GM12878 (cell line): ENCODE measurements around the gene SCP2. TPM values are rescaled to one million over a fixed set of nuclear protein-coding genes. Genes with fewer than 3 reads are reported as not detected.

Source experiments
- ATAC-seq: fragments of 200-7000 bp; cut with Tn5 transposase; 3 replicates; pipeline ENCODE4 v1.9.1; 2020; ENCODE audit warnings: mild to moderate bottlenecking, moderate library complexity
- BruUV-seq: library from RNA; stranded (reverse); fragments of 400-500 nt; replicated peaks from 2 replicates; lab custom pipeline; 2021; lab: Mats Ljungman, UMichigan
- CTCF ChIA-PET: fragments of 300-600 bp; sonication (Branson Sonifier 250); formaldehyde crosslinking; extraction: SDS; loops from one replicate; lab custom pipeline; 2021; ENCODE audit warnings: inconsistent platforms; lab: Yijun Ruan, JAX
- POLR2A ChIA-PET: fragments of 350-600 bp; formaldehyde crosslinking; extraction: SDS; loops from one replicate; lab custom pipeline; 2021; ENCODE audit warnings: inconsistent platforms; lab: Charles Lee
- RAD21 ChIA-PET: fragments of 300-600 bp; sonication (Branson Sonifier 250); formaldehyde crosslinking; loops from one replicate; lab custom pipeline; 2023; ENCODE audit warnings: antibody characterized with exemption; ENCODE audit not compliant: unreplicated experiment; lab: Charles Lee
- SMC1A ChIA-PET: fragments of 300-600 bp; sonication (Branson Sonifier 250); formaldehyde crosslinking; loops from one replicate; lab custom pipeline; 2023; ENCODE audit not compliant: unreplicated experiment, uncharacterized antibody; lab: Charles Lee
- DNase-seq: peaks from one replicate; pipeline ENCODE4 v3.0.0-alpha.2; 2011; ENCODE audit warnings: low read depth, low spot score
- FAIRE-seq: peaks from 3 replicates; lab custom pipeline; 2011; peaks lifted over from hg19 to GRCh38; lab: Jason Lieb, UNC
- H2AFZ ChIP-seq: 2 replicates; pipeline ENCODE4 v1.6.0; 2011; ENCODE audit warnings: low read depth, low read length, control low read depth; ENCODE audit not compliant: control insufficient read depth
- H3K27ac ChIP-seq: 2 replicates; pipeline ENCODE4 v1.5.1; 2011; ENCODE audit warnings: control low read depth; ENCODE audit not compliant: control insufficient read depth, insufficient read depth
- H3K27me3 ChIP-seq, 2 experiments: replicated peaks in 1 of 2; 2 replicates each; pipeline versions ENCODE4 v1.6.0 to v1.6.1; 2011; ENCODE audit warnings: low read length in 1 of 2; ENCODE audit not compliant: control insufficient read depth in 2 of 2, insufficient read depth in 2 of 2
- H3K36me3 ChIP-seq, 2 experiments: 2 replicates each; pipeline ENCODE4 v1.5.1; 2011; ENCODE audit warnings: low read length in 1 of 2; ENCODE audit not compliant: control insufficient read depth in 2 of 2, insufficient read depth in 2 of 2
- H3K4me1 ChIP-seq: 2 replicates; pipeline ENCODE4 v1.6.1; 2011; ENCODE audit warnings: mild to moderate bottlenecking, low read length, moderate library complexity, mixed read lengths; ENCODE audit not compliant: control insufficient read depth, insufficient read depth
- H3K4me2 ChIP-seq: 2 replicates; pipeline ENCODE4 v1.6.0; 2011; ENCODE audit warnings: control low read depth; ENCODE audit not compliant: control insufficient read depth, insufficient read depth
- H3K4me3 ChIP-seq: fragments of 200-600 bp; sonication (generic); 2 replicates; pipeline ENCODE4 v1.5.1; 2016
- H3K79me2 ChIP-seq: 2 replicates; pipeline ENCODE4 v1.6.0; 2011; ENCODE audit warnings: low read length; ENCODE audit not compliant: control insufficient read depth, insufficient read depth
- H3K9ac ChIP-seq: 2 replicates; pipeline ENCODE4 v1.8.0; 2011; ENCODE audit warnings: low read length, control low read depth, mixed read lengths; ENCODE audit not compliant: control insufficient read depth, insufficient read depth
- H3K9me3 ChIP-seq: replicated peaks from 3 replicates; pipeline ENCODE4 v1.5.1; 2011; ENCODE audit warnings: mild to moderate bottlenecking, low read length; ENCODE audit not compliant: control insufficient read depth, insufficient read depth
- H4K20me1 ChIP-seq: 2 replicates; pipeline ENCODE4 v1.6.0; 2011; ENCODE audit not compliant: control insufficient read depth, insufficient read depth
- CHD1 ChIP-seq: IDR thresholded peaks from 2 replicates; pipeline ENCODE4 v1.6.1; 2012; ENCODE audit warnings: low read depth, low read length, improper control_type of control experiment
- CHD2 ChIP-seq: IDR thresholded peaks from 2 replicates; pipeline ENCODE4 v1.6.1; 2011; ENCODE audit warnings: low read depth, low read length, improper control_type of control experiment, borderline replicate concordance
- HDAC6 ChIP-seq: fragments of 200-600 bp; sonication (generic); IDR thresholded peaks from one replicate; pipeline ENCODE4 v1.8.0; 2017; ENCODE audit warnings: antibody characterized with exemption; ENCODE audit not compliant: unreplicated experiment
- NRF1 ChIP-seq: conservative IDR thresholded peaks from 2 replicates; pipeline ENCODE4 v1.6.1; 2011; ENCODE audit warnings: mild to moderate bottlenecking, low read depth, low read length, improper control_type of control experiment
- RBBP5 ChIP-seq: fragments of 200-600 bp; sonication (generic); conservative IDR thresholded peaks from 2 replicates; pipeline ENCODE4 v1.6.1; 2016
- RFX5 ChIP-seq: IDR thresholded peaks from 2 replicates; pipeline ENCODE4 v1.6.1; 2011; ENCODE audit warnings: low read depth, low read length, improper control_type of control experiment
- TCF12 ChIP-seq: IDR thresholded peaks from 2 replicates; pipeline ENCODE4 v1.6.1; 2011; ENCODE audit warnings: low read depth, mild to moderate bottlenecking, low read length
- WGBS: methylation state at CpG from one replicate; pipeline ENCODE4 v1.1.6; 2016; ENCODE audit warnings: low lambda C conversion rate; ENCODE audit not compliant: insufficient replicate concordance, insufficient coverage; ENCODE audit errors: missing lambda C conversion rate; 5-methylcytosine and 5-hydroxymethylcytosine counted together
- in situ Hi-C: fragments of 300-500 bp; cut with MboI; formaldehyde crosslinking; loops from 9 replicates; pipeline ENCODE4 v1.14.3; 2018; ENCODE audit warnings: mixed read lengths
- intact Hi-C: fragments of 100-400 bp; cut with micrococcal nuclease; formaldehyde crosslinking; loops from one replicate; pipeline ENCODE4 v1.14.2; 2022; ENCODE audit not compliant: unreplicated experiment
- polyA plus RNA-seq, 11 experiments: library from polyadenylated mRNA; depleted of rRNA in 4 of 11; unstranded in 6 of 11; stranded (reverse) in 5 of 11; fragments of >200 nt; fragmentation: Nextera tagmentation in 4 of 11; fragmentation: Illumina TruSeq in 1 of 11; extraction: Ambion mirVana in 4 of 11; extraction: Trizol in 1 of 11; gene quantifications; 1 replicate in 1 of 11; 2 replicates in 10 of 11; pipeline versions ENCODE4 v1.2.1 to v1.2.3, GENCODE V29; 2011 to 2016; ENCODE audit warnings: inconsistent platforms in 2 of 11, missing spikeins in 2 of 11, low read depth in 1 of 11
- total RNA-seq, 4 experiments: library from RNA; depleted of rRNA in 3 of 4; stranded (reverse); fragments of >200 nt in 3 of 4; fragmentation: Illumina TruSeq in 1 of 4; extraction: Trizol in 1 of 4; gene quantifications; 2 replicates each; pipeline versions ENCODE4 v1.2.1 to v1.2.3, GENCODE V29; 2013 to 2021
- TF ChIP-seq, protein P1 (sequence below): fragments of 450-650 bp; formaldehyde crosslinking; IDR thresholded peaks from 2 replicates; pipeline ENCODE4 v1.4.0; 2020; ENCODE audit warnings: mild to moderate bottlenecking, moderate library complexity
- TF ChIP-seq, protein P2 (sequence below): fragments of 450-650 bp; conservative IDR thresholded peaks from 2 replicates; pipeline ENCODE4 v1.6.1; 2017; ENCODE audit warnings: mild to moderate bottlenecking, moderate library complexity
- TF ChIP-seq, protein P3 (sequence below): fragments of 150-350 bp; IDR thresholded peaks from 2 replicates; pipeline ENCODE4 v1.6.1; 2016; ENCODE audit warnings: low read depth, low read length
- TF ChIP-seq, protein P4 (sequence below): fragments of 150-350 bp; IDR thresholded peaks from 2 replicates; pipeline ENCODE4 v1.6.1; 2014; ENCODE audit warnings: mild to moderate bottlenecking, low read depth, low read length

SCP2 gene
- total and polyA plus RNA-seq, 10 of the 15 experiments (the other 5 are each of a cell fraction or from before 2014, with no cell fraction given) = 74.3 to 327 (median 127) TPM

DNA sequence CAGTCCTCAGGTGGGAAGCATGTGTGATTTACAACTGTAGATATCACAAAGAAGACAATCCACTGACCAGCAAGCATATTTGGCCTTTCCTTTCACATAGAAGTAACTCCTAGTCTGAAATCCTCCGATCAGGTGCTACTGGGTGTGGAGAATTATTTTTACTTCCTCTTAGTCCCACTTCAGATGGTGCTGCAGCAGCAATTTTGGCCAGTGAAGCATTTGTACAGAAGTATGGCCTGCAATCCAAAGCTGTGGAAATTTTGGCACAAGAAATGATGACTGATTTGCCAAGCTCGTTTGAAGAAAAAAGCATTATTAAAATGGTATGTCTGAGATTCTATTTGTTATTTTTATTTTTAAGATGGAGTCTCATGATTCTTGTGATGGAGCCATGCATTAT is 51.0 kb downstream of the SCP2 start:
- Histone ChIP-seq H4K20me1 (no peaks in the 10 kb centered on the region), H3K9me3 (no peaks in the 10 kb centered on the region), H3K36me3 (no peaks in the 10 kb centered on the region), H3K4me3 (no peak overlapping the region), H3K4me1 (no peaks in the 10 kb centered on the region), H3K79me2 (no peaks in the 10 kb centered on the region), H3K9ac (no peak overlapping the region), H3K27me3 (no peaks in the 10 kb centered on the region), H2AFZ (no peak overlapping the region), H3K27ac (no peak overlapping the region), H3K4me2 (no peak overlapping the region)
- 75% methylated on average over 2 of the region's 2 CpGs for WGBS
- ChIA-PET CTCF (interaction anchor here (1.0 kb wide), 1 partner anchor 22 kb away, joined by 3 read pairs; no protein-coding TSS in a partner anchor), POLR2A (no interaction called here), RAD21 (no interaction called here), SMC1A (no interaction called here)
- TF ChIP-seq, protein P1, sequence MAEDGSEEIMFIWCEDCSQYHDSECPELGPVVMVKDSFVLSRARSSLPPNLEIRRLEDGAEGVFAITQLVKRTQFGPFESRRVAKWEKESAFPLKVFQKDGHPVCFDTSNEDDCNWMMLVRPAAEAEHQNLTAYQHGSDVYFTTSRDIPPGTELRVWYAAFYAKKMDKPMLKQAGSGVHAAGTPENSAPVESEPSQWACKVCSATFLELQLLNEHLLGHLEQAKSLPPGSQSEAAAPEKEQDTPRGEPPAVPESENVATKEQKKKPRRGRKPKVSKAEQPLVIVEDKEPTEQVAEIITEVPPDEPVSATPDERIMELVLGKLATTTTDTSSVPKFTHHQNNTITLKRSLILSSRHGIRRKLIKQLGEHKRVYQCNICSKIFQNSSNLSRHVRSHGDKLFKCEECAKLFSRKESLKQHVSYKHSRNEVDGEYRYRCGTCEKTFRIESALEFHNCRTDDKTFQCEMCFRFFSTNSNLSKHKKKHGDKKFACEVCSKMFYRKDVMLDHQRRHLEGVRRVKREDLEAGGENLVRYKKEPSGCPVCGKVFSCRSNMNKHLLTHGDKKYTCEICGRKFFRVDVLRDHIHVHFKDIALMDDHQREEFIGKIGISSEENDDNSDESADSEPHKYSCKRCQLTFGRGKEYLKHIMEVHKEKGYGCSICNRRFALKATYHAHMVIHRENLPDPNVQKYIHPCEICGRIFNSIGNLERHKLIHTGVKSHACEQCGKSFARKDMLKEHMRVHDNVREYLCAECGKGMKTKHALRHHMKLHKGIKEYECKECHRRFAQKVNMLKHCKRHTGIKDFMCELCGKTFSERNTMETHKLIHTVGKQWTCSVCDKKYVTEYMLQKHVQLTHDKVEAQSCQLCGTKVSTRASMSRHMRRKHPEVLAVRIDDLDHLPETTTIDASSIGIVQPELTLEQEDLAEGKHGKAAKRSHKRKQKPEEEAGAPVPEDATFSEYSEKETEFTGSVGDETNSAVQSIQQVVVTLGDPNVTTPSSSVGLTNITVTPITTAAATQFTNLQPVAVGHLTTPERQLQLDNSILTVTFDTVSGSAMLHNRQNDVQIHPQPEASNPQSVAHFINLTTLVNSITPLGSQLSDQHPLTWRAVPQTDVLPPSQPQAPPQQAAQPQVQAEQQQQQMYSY = no peak
- TF ChIP-seq RBBP5 (no peak), CHD1 (no peak), HDAC6 (no peak), CHD2 (no peak), TCF12 (no peak), RFX5 (no peak), NRF1 (no peak)
- TF ChIP-seq, protein P2, sequence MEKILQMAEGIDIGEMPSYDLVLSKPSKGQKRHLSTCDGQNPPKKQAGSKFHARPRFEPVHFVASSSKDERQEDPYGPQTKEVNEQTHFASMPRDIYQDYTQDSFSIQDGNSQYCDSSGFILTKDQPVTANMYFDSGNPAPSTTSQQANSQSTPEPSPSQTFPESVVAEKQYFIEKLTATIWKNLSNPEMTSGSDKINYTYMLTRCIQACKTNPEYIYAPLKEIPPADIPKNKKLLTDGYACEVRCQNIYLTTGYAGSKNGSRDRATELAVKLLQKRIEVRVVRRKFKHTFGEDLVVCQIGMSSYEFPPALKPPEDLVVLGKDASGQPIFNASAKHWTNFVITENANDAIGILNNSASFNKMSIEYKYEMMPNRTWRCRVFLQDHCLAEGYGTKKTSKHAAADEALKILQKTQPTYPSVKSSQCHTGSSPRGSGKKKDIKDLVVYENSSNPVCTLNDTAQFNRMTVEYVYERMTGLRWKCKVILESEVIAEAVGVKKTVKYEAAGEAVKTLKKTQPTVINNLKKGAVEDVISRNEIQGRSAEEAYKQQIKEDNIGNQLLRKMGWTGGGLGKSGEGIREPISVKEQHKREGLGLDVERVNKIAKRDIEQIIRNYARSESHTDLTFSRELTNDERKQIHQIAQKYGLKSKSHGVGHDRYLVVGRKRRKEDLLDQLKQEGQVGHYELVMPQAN = no peak
- TF ChIP-seq, protein P3, sequence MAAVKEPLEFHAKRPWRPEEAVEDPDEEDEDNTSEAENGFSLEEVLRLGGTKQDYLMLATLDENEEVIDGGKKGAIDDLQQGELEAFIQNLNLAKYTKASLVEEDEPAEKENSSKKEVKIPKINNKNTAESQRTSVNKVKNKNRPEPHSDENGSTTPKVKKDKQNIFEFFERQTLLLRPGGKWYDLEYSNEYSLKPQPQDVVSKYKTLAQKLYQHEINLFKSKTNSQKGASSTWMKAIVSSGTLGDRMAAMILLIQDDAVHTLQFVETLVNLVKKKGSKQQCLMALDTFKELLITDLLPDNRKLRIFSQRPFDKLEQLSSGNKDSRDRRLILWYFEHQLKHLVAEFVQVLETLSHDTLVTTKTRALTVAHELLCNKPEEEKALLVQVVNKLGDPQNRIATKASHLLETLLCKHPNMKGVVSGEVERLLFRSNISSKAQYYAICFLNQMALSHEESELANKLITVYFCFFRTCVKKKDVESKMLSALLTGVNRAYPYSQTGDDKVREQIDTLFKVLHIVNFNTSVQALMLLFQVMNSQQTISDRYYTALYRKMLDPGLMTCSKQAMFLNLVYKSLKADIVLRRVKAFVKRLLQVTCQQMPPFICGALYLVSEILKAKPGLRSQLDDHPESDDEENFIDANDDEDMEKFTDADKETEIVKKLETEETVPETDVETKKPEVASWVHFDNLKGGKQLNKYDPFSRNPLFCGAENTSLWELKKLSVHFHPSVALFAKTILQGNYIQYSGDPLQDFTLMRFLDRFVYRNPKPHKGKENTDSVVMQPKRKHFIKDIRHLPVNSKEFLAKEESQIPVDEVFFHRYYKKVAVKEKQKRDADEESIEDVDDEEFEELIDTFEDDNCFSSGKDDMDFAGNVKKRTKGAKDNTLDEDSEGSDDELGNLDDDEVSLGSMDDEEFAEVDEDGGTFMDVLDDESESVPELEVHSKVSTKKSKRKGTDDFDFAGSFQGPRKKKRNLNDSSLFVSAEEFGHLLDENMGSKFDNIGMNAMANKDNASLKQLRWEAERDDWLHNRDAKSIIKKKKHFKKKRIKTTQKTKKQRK = no peak
- TF ChIP-seq, protein P4, sequence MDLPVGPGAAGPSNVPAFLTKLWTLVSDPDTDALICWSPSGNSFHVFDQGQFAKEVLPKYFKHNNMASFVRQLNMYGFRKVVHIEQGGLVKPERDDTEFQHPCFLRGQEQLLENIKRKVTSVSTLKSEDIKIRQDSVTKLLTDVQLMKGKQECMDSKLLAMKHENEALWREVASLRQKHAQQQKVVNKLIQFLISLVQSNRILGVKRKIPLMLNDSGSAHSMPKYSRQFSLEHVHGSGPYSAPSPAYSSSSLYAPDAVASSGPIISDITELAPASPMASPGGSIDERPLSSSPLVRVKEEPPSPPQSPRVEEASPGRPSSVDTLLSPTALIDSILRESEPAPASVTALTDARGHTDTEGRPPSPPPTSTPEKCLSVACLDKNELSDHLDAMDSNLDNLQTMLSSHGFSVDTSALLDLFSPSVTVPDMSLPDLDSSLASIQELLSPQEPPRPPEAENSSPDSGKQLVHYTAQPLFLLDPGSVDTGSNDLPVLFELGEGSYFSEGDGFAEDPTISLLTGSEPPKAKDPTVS = no peak
- FAIRE-seq = no peak
- DNase-seq = no peak
- ATAC-seq = no peak
- in situ Hi-C loops = no loop called here
- intact Hi-C loops = no loop called here
- no TSS peak for BruUV-seq
